Natural killer cell (primary cell): Measurements from ENCODE around the gene INPP4A. TPM values are rescaled to one million over a fixed set of nuclear protein-coding genes. Genes with fewer than 3 reads are reported as not detected.

Experiments
- ATAC-seq, 3 donors: fragments of 150-1000 bp in 2 of 3; fragments of 200-7000 bp in 1 of 3; cut with Tn5 transposase; 1 replicate in 1 of 3; 2 replicates in 2 of 3; pipeline ENCODE4 v1.10.0; 2021; ENCODE audit warnings: mild to moderate bottlenecking in 2 of 3, moderate library complexity in 2 of 3
- DNase-seq, 2 donors: peaks; one replicate each; pipeline versions ENCODE4 v3.0.0 to v3.0.0-alpha.2; 2013 to 2021; ENCODE audit warnings: mixed read lengths in 1 of 2
- H3K27ac ChIP-seq: one replicate; pipeline ENCODE4 v1.5.1; 2013; ENCODE audit warnings: mild to moderate bottlenecking, low read length
- H3K27me3 ChIP-seq: one replicate; pipeline ENCODE4 v1.6.1; 2013; ENCODE audit warnings: low read length; ENCODE audit not compliant: control insufficient read depth, insufficient read depth
- H3K36me3 ChIP-seq: one replicate; pipeline ENCODE4 v1.6.1; 2013; ENCODE audit warnings: low read length; ENCODE audit not compliant: control insufficient read depth, insufficient read depth
- H3K4me1 ChIP-seq: one replicate; pipeline ENCODE4 v1.6.1; 2013; ENCODE audit warnings: low read length; ENCODE audit not compliant: control insufficient read depth, insufficient read depth
- H3K4me3 ChIP-seq: one replicate; pipeline ENCODE4 v1.5.1; 2013; ENCODE audit warnings: low read length
- H3K9me3 ChIP-seq: one replicate; pipeline ENCODE4 v1.6.1; 2013; ENCODE audit warnings: low read length; ENCODE audit not compliant: control insufficient read depth, insufficient read depth
- H3K27ac Mint-ChIP-seq, 2 donors: one replicate each; pipeline ENCODE4 v1.8.0; 2022; ENCODE audit warnings: mild to moderate bottlenecking in 2 of 2, mixed read lengths in 2 of 2, moderate library complexity in 1 of 2
- H3K27me3 Mint-ChIP-seq, 2 donors: one replicate each; pipeline ENCODE4 v1.8.0; 2022; ENCODE audit warnings: low read depth in 2 of 2, mixed read lengths in 2 of 2
- H3K36me3 Mint-ChIP-seq: one replicate; pipeline ENCODE4 v1.8.0; 2022; ENCODE audit warnings: mixed read lengths
- H3K4me1 Mint-ChIP-seq, 2 donors: one replicate each; pipeline ENCODE4 v1.8.0; 2022; ENCODE audit warnings: mixed read lengths in 2 of 2
- H3K4me3 Mint-ChIP-seq: one replicate; pipeline ENCODE4 v1.8.0; 2022; ENCODE audit warnings: mild to moderate bottlenecking, moderate library complexity, mixed read lengths
- H3K9me3 Mint-ChIP-seq, 2 donors: one replicate each; pipeline ENCODE4 v1.8.0; 2022; ENCODE audit warnings: mixed read lengths in 2 of 2
- WGBS: methylation state at CpG from one replicate; pipeline ENCODE4 v1.1.7; 2013; ENCODE audit warnings: missing lambda C conversion rate; ENCODE audit not compliant: insufficient coverage; 5-methylcytosine and 5-hydroxymethylcytosine counted together
- intact Hi-C: fragments of 100-400 bp; cut with micrococcal nuclease; formaldehyde crosslinking; loops from one replicate; pipeline ENCODE4 v1.14.2; 2022
- total RNA-seq, 4 donors: library from RNA; stranded (reverse); fragments of 120-200 nt in 1 of 4; gene quantifications; one replicate each; pipeline versions ENCODE4 v1.2.3 to v1.2.4, GENCODE V29; 2013 to 2022
- TF ChIP-seq, protein P1 (sequence below): fragments of 200-600 bp; IDR thresholded peaks from one replicate; pipeline ENCODE4 v1.8.0; 2022; ENCODE audit warnings: antibody characterized with exemption

INPP4A gene
- total RNA-seq, 3 donors from 2014 or later (not counting 1 experiment from before 2014, with no cell fraction given): 192 to 243 (median 225) TPM

DNA sequence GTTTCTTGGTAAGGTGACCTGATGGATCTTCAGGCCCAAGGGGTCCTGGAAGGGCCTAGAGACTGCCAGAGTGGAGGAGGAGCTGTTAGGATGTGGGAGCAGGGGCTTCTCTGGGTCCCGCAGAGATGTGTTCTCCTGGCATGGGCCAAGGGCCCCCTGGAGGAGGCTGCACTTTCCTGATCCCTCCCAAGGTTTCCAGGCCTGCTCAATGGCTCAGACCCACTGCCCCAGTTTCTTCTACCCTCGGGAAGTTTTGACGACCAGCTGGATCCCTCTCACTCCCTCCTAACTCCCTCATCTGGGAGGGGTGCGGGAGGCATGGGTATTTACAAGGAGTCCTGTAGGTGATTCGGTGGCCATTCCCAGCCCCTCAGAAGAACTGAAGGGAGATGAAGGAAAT, 127.6 kb downstream of the INPP4A start:
- ATAC-seq (no peak), DNase-seq (no peak)
- H3K36me3 ChIP-seq: peaks cover 96% of the 10 kb centered on the region
- Mint-ChIP-seq H3K36me3 (peaks cover 8% of the 10 kb centered on the region), H3K4me3 (no peak overlapping the region), H3K9me3 (no peaks in the 10 kb centered on the region), H3K27me3 (no peaks in the 10 kb centered on the region), H3K4me1 (peaks cover 6 to 13% of the 10 kb centered on the region in 2 donors), H3K27ac (no peak overlapping the region)
- no peak overlapping the region for H3K27ac ChIP-seq
- TF ChIP-seq, protein P1, sequence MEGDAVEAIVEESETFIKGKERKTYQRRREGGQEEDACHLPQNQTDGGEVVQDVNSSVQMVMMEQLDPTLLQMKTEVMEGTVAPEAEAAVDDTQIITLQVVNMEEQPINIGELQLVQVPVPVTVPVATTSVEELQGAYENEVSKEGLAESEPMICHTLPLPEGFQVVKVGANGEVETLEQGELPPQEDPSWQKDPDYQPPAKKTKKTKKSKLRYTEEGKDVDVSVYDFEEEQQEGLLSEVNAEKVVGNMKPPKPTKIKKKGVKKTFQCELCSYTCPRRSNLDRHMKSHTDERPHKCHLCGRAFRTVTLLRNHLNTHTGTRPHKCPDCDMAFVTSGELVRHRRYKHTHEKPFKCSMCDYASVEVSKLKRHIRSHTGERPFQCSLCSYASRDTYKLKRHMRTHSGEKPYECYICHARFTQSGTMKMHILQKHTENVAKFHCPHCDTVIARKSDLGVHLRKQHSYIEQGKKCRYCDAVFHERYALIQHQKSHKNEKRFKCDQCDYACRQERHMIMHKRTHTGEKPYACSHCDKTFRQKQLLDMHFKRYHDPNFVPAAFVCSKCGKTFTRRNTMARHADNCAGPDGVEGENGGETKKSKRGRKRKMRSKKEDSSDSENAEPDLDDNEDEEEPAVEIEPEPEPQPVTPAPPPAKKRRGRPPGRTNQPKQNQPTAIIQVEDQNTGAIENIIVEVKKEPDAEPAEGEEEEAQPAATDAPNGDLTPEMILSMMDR: no peak
- H3K4me1 ChIP-seq: no peaks in the 10 kb centered on the region
- 92% methylated on average over 2 of the region's 5 CpGs for WGBS
- no peaks in the 10 kb centered on the region for H3K27me3 ChIP-seq
- intact Hi-C loops: no loop called here
- no peaks in the 10 kb centered on the region for H3K9me3 ChIP-seq
- no peak overlapping the region for H3K4me3 ChIP-seq

GRCh38 chr2:98572676-98573075, 128.0 kb downstream of the INPP4A start:
- Mint-ChIP-seq H3K27ac (no peak overlapping the region), H3K4me3 (no peak overlapping the region), H3K36me3 (peaks cover 8% of the 10 kb centered on the region), H3K4me1 (peaks cover 6 to 11% of the 10 kb centered on the region in 2 donors), H3K9me3 (no peaks in the 10 kb centered on the region), H3K27me3 (no peaks in the 10 kb centered on the region)
- 96% methylated on average over 15 of the region's 15 CpGs for WGBS
- no peaks in the 10 kb centered on the region for H3K9me3 ChIP-seq
- peaks cover 96% of the 10 kb centered on the region for H3K36me3 ChIP-seq
- H3K27me3 ChIP-seq: no peaks in the 10 kb centered on the region
- intact Hi-C loops: no loop called here
- H3K4me3 ChIP-seq: no peak overlapping the region
- no peak overlapping the region for H3K27ac ChIP-seq
- no peak for DNase-seq
- TF ChIP-seq, protein P1: no peak
- H3K4me1 ChIP-seq: no peaks in the 10 kb centered on the region
- ATAC-seq: no peak

GRCh38 chr2:98573426-98573825, 128.8 kb downstream of the INPP4A start:
- H3K4me1 ChIP-seq: no peaks in the 10 kb centered on the region
- H3K27me3 Mint-ChIP-seq: no peaks in the 10 kb centered on the region
- peaks cover 8% of the 10 kb centered on the region for H3K36me3 Mint-ChIP-seq
- no peak for DNase-seq
- TF ChIP-seq, protein P1: no peak
- peaks cover 96% of the 10 kb centered on the region for H3K36me3 ChIP-seq
- H3K9me3 ChIP-seq: no peaks in the 10 kb centered on the region
- no peak overlapping the region for H3K4me3 ChIP-seq
- no peak overlapping the region for H3K4me3 Mint-ChIP-seq
- no peak for ATAC-seq
- no peak overlapping the region for H3K27ac ChIP-seq
- WGBS: 98% methylated on average over 13 of the region's 13 CpGs
- intact Hi-C loops: no loop called here
- peaks cover 6 to 11% of the 10 kb centered on the region in 2 donors for H3K4me1 Mint-ChIP-seq
- H3K27ac Mint-ChIP-seq: peak overlapping the region in 1 of 2 donors; percentile 23
- no peaks in the 10 kb centered on the region for H3K9me3 Mint-ChIP-seq
- H3K27me3 ChIP-seq: no peaks in the 10 kb centered on the region

GRCh38 chr2:98576666-98577312, 132.1 kb downstream of the INPP4A start:
- peaks cover 12% of the 10 kb centered on the region for H3K36me3 Mint-ChIP-seq
- H3K27me3 Mint-ChIP-seq: no peaks in the 10 kb centered on the region
- no peak for ATAC-seq

More at GRCh38 chr2:98576666-98577312, 132.1 kb downstream of the INPP4A start:
- Histone ChIP-seq H3K9me3 (no peaks in the 10 kb centered on the region), H3K27ac (no peak overlapping the region), H3K36me3 (peaks cover 92% of the 10 kb centered on the region), H3K4me1 (no peaks in the 10 kb centered on the region), H3K27me3 (no peaks in the 10 kb centered on the region), H3K4me3 (no peak overlapping the region)
- TF ChIP-seq, protein P1: no peak
- H3K4me1 Mint-ChIP-seq: peaks cover 0 to 6% of the 10 kb centered on the region in 2 donors
- no peaks in the 10 kb centered on the region for H3K9me3 Mint-ChIP-seq
- peak overlapping the region; percentile 38 to 71 for H3K27ac Mint-ChIP-seq
- WGBS: 98% methylated on average over 22 of the region's 22 CpGs
- H3K4me3 Mint-ChIP-seq: no peak overlapping the region
- DNase-seq: no peak
- intact Hi-C loops: no loop called here
